Stimulated activated CD4-positive, alpha-beta T cell treated with anti-CD3 and anti-CD28 coated beads, Interleukin-2, amount 100 ng/mL, for 4 hours (primary cell): ENCODE results near the gene UPP1.

ENCODE experiments used
- DNase-seq: peaks from one replicate; pipeline ENCODE4 v3.0.0-alpha.2; 2020; ENCODE audit warnings: low read depth

The UPP1 gene

GRCh38 chr7:48085942-48086341 lies 3.1 kb upstream of the UPP1 start:
- no peak for DNase-seq

- no peak for DNase-seq
Observed at GRCh38 chr7:48087349-48087748, 1.7 kb upstream of the UPP1 start.

- no peak for DNase-seq
Observed at GRCh38 chr7:48088559-48089045, 463 bp upstream of the UPP1 start.

- DNase-seq: no peak
Observed at GRCh38 chr7:48090095-48090805, 1.2 kb downstream of the UPP1 start.

- no peak for DNase-seq
Observed at GRCh38 chr7:48091506-48092433, 2.7 kb downstream of the UPP1 start.

- no peak for DNase-seq
Observed at GRCh38 chr7:48094861-48095293, 5.8 kb downstream of the UPP1 start.

- no peak for DNase-seq
Observed at GRCh38 chr7:48096273-48096672, 7.2 kb downstream of the UPP1 start.

- no peak for DNase-seq
Observed at GRCh38 chr7:48097521-48098231, 8.6 kb downstream of the UPP1 start.

GRCh38 chr7:48098846-48099245 lies 9.8 kb downstream of the UPP1 start:
- DNase-seq: no peak

GRCh38 chr7:48099781-48100180 lies 10.7 kb downstream of the UPP1 start:
- DNase-seq: no peak

GRCh38 chr7:48101352-48101751 lies 12.3 kb downstream of the UPP1 start:
- DNase-seq: no peak

- DNase-seq: no peak
Observed at GRCh38 chr7:48101968-48102367, 12.9 kb downstream of the UPP1 start.

- DNase-seq: no peak
Observed at GRCh38 chr7:48102530-48102929, 13.5 kb downstream of the UPP1 start.

GRCh38 chr7:48105045-48105444 lies 16.0 kb downstream of the UPP1 start:
- no peak for DNase-seq

- no peak for DNase-seq
Observed at GRCh38 chr7:48106906-48107659, 18.0 kb downstream of the UPP1 start.

GRCh38 chr7:48107926-48108472 lies 18.9 kb downstream of the UPP1 start:
- DNase-seq: no peak

GRCh38 chr7:48108959-48109847 lies 20.1 kb downstream of the UPP1 start:
- no peak for DNase-seq

GRCh38 chr7:48109848-48110663 lies 21.0 kb downstream of the UPP1 start:
- peak; percentile 82 for DNase-seq

- no peak for DNase-seq
Observed at GRCh38 chr7:48110868-48111267, 21.8 kb downstream of the UPP1 start.
